NCI-H146 (cell line): ENCODE results near the gene B4GALT6.

Experiments
- DNase-seq: peaks from one replicate; lab custom pipeline; 2025; lab: John Stamatoyannopoulos, UW

Gene B4GALT6

GRCh38 chr18:31592506-31593157, 91.7 kb downstream of the B4GALT6 start:
- no peak for DNase-seq

GRCh38 chr18:31591628-31592027, 92.8 kb downstream of the B4GALT6 start, which contains the start of gene TTR:
Gene TTR (plus strand): TSS chr18:31591877. CDS start chr18:31591903, 26 bp downstream.
- no peak for DNase-seq

- DNase-seq, result no peak
Measured at GRCh38 chr18:31591113-31591512, 93.3 kb downstream of the B4GALT6 start.

- DNase-seq, result no peak
Measured at GRCh38 chr18:31590570-31590969, 93.8 kb downstream of the B4GALT6 start.

- no peak for DNase-seq
Measured at GRCh38 chr18:31587529-31587928, 96.9 kb downstream of the B4GALT6 start.

GRCh38 chr18:31586616-31587015, 97.8 kb downstream of the B4GALT6 start:
- no peak for DNase-seq

- no peak for DNase-seq
Measured at GRCh38 chr18:31585991-31586390, 98.4 kb downstream of the B4GALT6 start.

- no peak for DNase-seq
Measured at GRCh38 chr18:31583185-31583854, 101.1 kb downstream of the B4GALT6 start.

GRCh38 chr18:31581498-31582197, 102.7 kb downstream of the B4GALT6 start:
- no peak for DNase-seq

- DNase-seq, result no peak
Measured at GRCh38 chr18:31579375-31579774, 105.0 kb downstream of the B4GALT6 start.

GRCh38 chr18:31578126-31578525, 106.3 kb downstream of the B4GALT6 start:
- no peak for DNase-seq

GRCh38 chr18:31577195-31577594, 107.2 kb downstream of the B4GALT6 start:
- no peak for DNase-seq

GRCh38 chr18:31576670-31577069, 107.7 kb downstream of the B4GALT6 start:
- no peak for DNase-seq

GRCh38 chr18:31575515-31576257, 108.7 kb downstream of the B4GALT6 start:
- DNase-seq, result no peak

- DNase-seq, result no peak
Measured at GRCh38 chr18:31574359-31574758, 110.0 kb downstream of the B4GALT6 start.
